IMR-90 (cell line): Measurements from ENCODE around the gene SUSD1. TPM values are rescaled to one million over a fixed set of nuclear protein-coding genes. Genes with fewer than 3 reads are reported as not detected.

Source experiments
- ATAC-seq: fragments of 200-7000 bp; cut with Tn5 transposase; 2 replicates; pipeline ENCODE4 v1.9.1; 2020; ENCODE audit warnings: low read depth, mild to moderate bottlenecking, moderate library complexity
- BruUV-seq: library from RNA; stranded (reverse); fragments of 400-500 nt; replicated peaks from 2 replicates; lab custom pipeline; 2021; lab: Mats Ljungman, UMichigan
- CTCF ChIA-PET: fragments of 300-600 bp; formaldehyde crosslinking; extraction: SDS; loops from one replicate; lab custom pipeline; 2021; ENCODE audit warnings: antibody characterized with exemption; lab: Yijun Ruan, JAX
- POLR2A ChIA-PET: fragments of 300-600 bp; sonication (Branson Sonifier 250); formaldehyde crosslinking; loops from one replicate; lab custom pipeline; 2022; ENCODE audit warnings: antibody characterized with exemption; ENCODE audit not compliant: unreplicated experiment; lab: Charles Lee
- DNase-seq: peaks from one replicate; pipeline ENCODE4 v3.0.0; 2013
- H2AFZ ChIP-seq: replicated peaks from 2 replicates; pipeline ENCODE3; 2013; ENCODE audit warnings: low read length, mild to moderate bottlenecking; ENCODE audit not compliant: poor library complexity
- H2AK5ac ChIP-seq: 2 replicates; pipeline ENCODE4 v1.6.1; 2013; ENCODE audit warnings: low read depth, low read length, inconsistent platforms
- H2AK9ac ChIP-seq: replicated peaks from 2 replicates; pipeline ENCODE3; 2013; ENCODE audit warnings: mild to moderate bottlenecking, low read depth, low read length, moderate library complexity; ENCODE audit not compliant: poor library complexity
- H2BK120ac ChIP-seq: 2 replicates; pipeline ENCODE4 v1.6.1; 2013; ENCODE audit warnings: low read depth, low read length, inconsistent platforms
- H2BK15ac ChIP-seq: 3 replicates; pipeline ENCODE4 v1.6.1; 2013; ENCODE audit warnings: low read depth, low read length, inconsistent platforms
- H2BK20ac ChIP-seq: 2 replicates; pipeline ENCODE4 v1.6.1; 2013; ENCODE audit warnings: low read depth, mild to moderate bottlenecking, inconsistent platforms, low read length, moderate library complexity
- H2BK5ac ChIP-seq: 2 replicates; pipeline ENCODE4 v1.6.1; 2013; ENCODE audit warnings: mild to moderate bottlenecking, low read depth, low read length, inconsistent platforms; ENCODE audit not compliant: poor library complexity, severe bottlenecking
- H3K14ac ChIP-seq: replicated peaks from 2 replicates; pipeline ENCODE4 v1.6.1; 2013; ENCODE audit warnings: low read depth, low read length, inconsistent platforms
- H3K18ac ChIP-seq: 2 replicates; pipeline ENCODE4 v1.6.1; 2013; ENCODE audit warnings: low read depth, low read length, control low read depth
- H3K23ac ChIP-seq: 2 replicates; pipeline ENCODE4 v1.6.1; 2013; ENCODE audit warnings: low read depth, low read length, inconsistent platforms
- H3K27ac ChIP-seq: 2 replicates; pipeline ENCODE4 v1.5.1; 2013; ENCODE audit warnings: mild to moderate bottlenecking, control low read depth, low read length; ENCODE audit not compliant: insufficient read depth
- H3K27me3 ChIP-seq: 2 replicates; pipeline ENCODE4 v1.6.1; 2013; ENCODE audit warnings: low read length; ENCODE audit not compliant: control insufficient read depth, insufficient read depth
- H3K36me3 ChIP-seq: 2 replicates; pipeline ENCODE4 v1.6.1; 2013; ENCODE audit warnings: low read length, mixed read lengths; ENCODE audit not compliant: control insufficient read depth, insufficient read depth
- H3K4ac ChIP-seq: 2 replicates; pipeline ENCODE4 v1.6.1; 2013; ENCODE audit warnings: low read depth, low read length, inconsistent platforms
- H3K4me1 ChIP-seq: 2 replicates; pipeline ENCODE4 v1.6.1; 2013; ENCODE audit warnings: low read length, mixed read lengths; ENCODE audit not compliant: control insufficient read depth, insufficient read depth
- H3K4me2 ChIP-seq: 2 replicates; pipeline ENCODE4 v1.6.1; 2013; ENCODE audit warnings: low read depth, mild to moderate bottlenecking, control low read depth, low read length, moderate library complexity
- H3K4me3 ChIP-seq: 2 replicates; pipeline ENCODE4 v1.5.1; 2013; ENCODE audit warnings: low read depth, mild to moderate bottlenecking, control low read depth, low read length, moderate library complexity; ENCODE audit not compliant: insufficient read depth
- H3K56ac ChIP-seq: 2 replicates; pipeline ENCODE4 v1.6.1; 2013; ENCODE audit warnings: low read length, inconsistent platforms; ENCODE audit not compliant: insufficient read depth; ENCODE audit errors: extremely low read depth
- H3K79me1 ChIP-seq, 2 experiments: 2 replicates each; pipeline ENCODE4 v1.6.1; 2013; ENCODE audit warnings: low read length in 2 of 2, inconsistent platforms in 1 of 2, low read depth in 1 of 2
- H3K9ac ChIP-seq: 2 replicates; pipeline ENCODE4 v1.6.1; 2013; ENCODE audit warnings: low read depth, low read length, control low read depth
- H3K9me1 ChIP-seq: 2 replicates; pipeline ENCODE4 v1.6.1; 2013; ENCODE audit warnings: low read length, inconsistent platforms; ENCODE audit not compliant: insufficient read depth
- H3K9me3 ChIP-seq: 2 replicates; pipeline ENCODE4 v1.6.1; 2013; ENCODE audit warnings: low read length; ENCODE audit not compliant: control insufficient read depth, insufficient read depth
- H4K20me1 ChIP-seq: 2 replicates; pipeline ENCODE4 v1.6.1; 2013; ENCODE audit warnings: low read length, inconsistent platforms; ENCODE audit not compliant: insufficient read depth
- H4K5ac ChIP-seq: 2 replicates; pipeline ENCODE4 v1.6.1; 2013; ENCODE audit warnings: mild to moderate bottlenecking, low read depth, low read length, control low read depth
- H4K8ac ChIP-seq, 2 experiments: 2 replicates each; pipeline ENCODE4 v1.6.1; 2013; ENCODE audit warnings: low read depth in 2 of 2, low read length in 2 of 2, control low read depth in 1 of 2, inconsistent platforms in 1 of 2
- H4K91ac ChIP-seq: 2 replicates; pipeline ENCODE4 v1.6.1; 2013; ENCODE audit warnings: low read depth, low read length, inconsistent platforms; ENCODE audit not compliant: insufficient read depth
- BHLHE40 ChIP-seq: fragments of 150-350 bp; IDR thresholded peaks from 2 replicates; pipeline ENCODE4 v1.6.1; 2016; ENCODE audit warnings: mild to moderate bottlenecking, low read depth, low read length
- MAFK ChIP-seq: IDR thresholded peaks from 2 replicates; pipeline ENCODE4 v1.6.1; 2012; ENCODE audit warnings: low read depth, low read length, improper control_type of control experiment
- MAZ ChIP-seq: IDR thresholded peaks from 2 replicates; pipeline ENCODE4 v1.6.1; 2012; ENCODE audit warnings: low read depth, mild to moderate bottlenecking, low read length, improper control_type of control experiment, moderate library complexity, borderline replicate concordance
- RAD21 ChIP-seq: IDR thresholded peaks from 2 replicates; pipeline ENCODE4 v1.6.1; 2012; ENCODE audit warnings: low read length, improper control_type of control experiment
- RCOR1 ChIP-seq: IDR thresholded peaks from 2 replicates; pipeline ENCODE4 v1.6.1; 2012; ENCODE audit warnings: mild to moderate bottlenecking, low read length, improper control_type of control experiment; ENCODE audit not compliant: insufficient replicate concordance
- WGBS, 2 experiments: methylation state at CpG; one replicate each; pipeline versions ENCODE4 v1.1.5 to v1.1.7; 2013; ENCODE audit warnings: missing lambda C conversion rate in 2 of 2; ENCODE audit not compliant: insufficient read length in 1 of 2; ENCODE audit errors: extremely low coverage in 2 of 2; 5-methylcytosine and 5-hydroxymethylcytosine counted together
- dilution Hi-C: fragments of 300-500 bp; cut with HindIII; formaldehyde crosslinking; loops from one replicate; pipeline ENCODE4 v1.14.3; 2018; ENCODE audit warnings: low sequenced_read_pairs; ENCODE audit not compliant: unreplicated experiment
- in situ Hi-C: fragments of 300-500 bp; cut with MboI; formaldehyde crosslinking; loops from 3 replicates; pipeline ENCODE4 v1.14.3; 2019; ENCODE audit warnings: low sequenced_read_pairs, inconsistent platforms, mixed read lengths
- intact Hi-C: fragments of 100-400 bp; cut with micrococcal nuclease; formaldehyde crosslinking; loops from 2 replicates; pipeline ENCODE4 v1.10.0; 2022
- polyA plus RNA-seq, 3 experiments: library from polyadenylated mRNA; depleted of rRNA; stranded (reverse); fragments of >200 nt; gene quantifications; 2 replicates each; pipeline ENCODE4 v1.2.3, GENCODE V29; 2012; ENCODE audit warnings: low replicate concordance in 1 of 3
- total RNA-seq: library from RNA; depleted of rRNA; stranded (reverse); fragments of >200 nt; gene quantifications from 2 replicates; pipeline ENCODE4 v1.2.3, GENCODE V29; 2012
- TF ChIP-seq, protein P1 (sequence below): fragments of 150-350 bp; IDR thresholded peaks from 2 replicates; pipeline ENCODE4 v1.6.1; 2016; ENCODE audit warnings: low read depth, mild to moderate bottlenecking, low read length, moderate library complexity, borderline replicate concordance

Gene SUSD1
- total and polyA plus RNA-seq, 2 of the 4 experiments (the other 2 are of a cell fraction), result 4.0 to 4.7 TPM

GRCh38 chr9:112056996-112057395 is 118.1 kb downstream of the SUSD1 start:
- Histone ChIP-seq H3K9ac (no peak overlapping the region), H3K36me3 (no peaks in the 10 kb centered on the region), H3K27me3 (no peaks in the 10 kb centered on the region), H4K20me1 (no peaks in the 10 kb centered on the region), H3K18ac (peak overlapping the region; percentile 38; the same call in 1 of the 2 replicates), H2BK120ac (peak overlapping the region; percentile 45; the same call in 1 of the 2 replicates), H3K4ac (peak overlapping the region; percentile 52; the same call in 1 of the 2 replicates), H3K56ac (no peak overlapping the region), H2AK9ac (no peak overlapping the region), H3K79me1 (peaks cover 4 to 16% of the 10 kb centered on the region in 2 experiments; a peak in 2 of 4 replicates), H3K9me1 (peaks cover 20% of the 10 kb centered on the region), H2BK15ac (peak overlapping the region; percentile 77; the same call in 1 of the 3 replicates), H3K14ac (no peak overlapping the region), H2BK20ac (peak overlapping the region; percentile 63), H3K23ac (no peak overlapping the region), H4K8ac (no peak overlapping the region), H2AFZ (no peak overlapping the region), H2BK5ac (no peak overlapping the region), H3K4me2 (no peak overlapping the region), H4K5ac (peak overlapping the region; percentile 50; the same call in 1 of the 2 replicates), H2AK5ac (peak overlapping the region; percentile 85), H3K27ac (no peak overlapping the region), H3K9me3 (no peaks in the 10 kb centered on the region), H3K4me3 (no peak overlapping the region), H4K91ac (peak overlapping the region; percentile 43), H3K4me1 (peaks cover 18% of the 10 kb centered on the region)
- intact Hi-C loops, result no loop called here
- no CpG with 5 or more reads among the region's 2 CpGs for WGBS, 2 experiments
- CTCF ChIA-PET, result no interaction called here
- dilution Hi-C loops, result no loop called here
- in situ Hi-C loops, result no loop called here
- ATAC-seq (no peak), DNase-seq (no peak)
- TF ChIP-seq MAZ (no peak), RCOR1 (no peak), MAFK (no peak), BHLHE40 (no peak), RAD21 (no peak)
- TF ChIP-seq, protein P1, sequence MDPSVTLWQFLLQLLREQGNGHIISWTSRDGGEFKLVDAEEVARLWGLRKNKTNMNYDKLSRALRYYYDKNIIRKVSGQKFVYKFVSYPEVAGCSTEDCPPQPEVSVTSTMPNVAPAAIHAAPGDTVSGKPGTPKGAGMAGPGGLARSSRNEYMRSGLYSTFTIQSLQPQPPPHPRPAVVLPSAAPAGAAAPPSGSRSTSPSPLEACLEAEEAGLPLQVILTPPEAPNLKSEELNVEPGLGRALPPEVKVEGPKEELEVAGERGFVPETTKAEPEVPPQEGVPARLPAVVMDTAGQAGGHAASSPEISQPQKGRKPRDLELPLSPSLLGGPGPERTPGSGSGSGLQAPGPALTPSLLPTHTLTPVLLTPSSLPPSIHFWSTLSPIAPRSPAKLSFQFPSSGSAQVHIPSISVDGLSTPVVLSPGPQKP, result no peak
- POLR2A ChIA-PET, result no interaction called here
- no TSS peak for BruUV-seq
